IMR-90 (cell line): ENCODE results near the gene PTPRG.

Source experiments
- BHLHE40 ChIP-seq: fragments of 150-350 bp; IDR thresholded peaks from 2 replicates; pipeline ENCODE4 v1.6.1; 2016; ENCODE audit warnings: mild to moderate bottlenecking, low read depth, low read length
- CEBPB ChIP-seq: IDR thresholded peaks from 2 replicates; pipeline ENCODE4 v1.6.1; 2012; ENCODE audit warnings: low read depth, low read length, improper control_type of control experiment
- CHD1 ChIP-seq: IDR thresholded peaks from 2 replicates; pipeline ENCODE4 v1.6.1; 2012; ENCODE audit warnings: low read depth, low read length, improper control_type of control experiment
- CTCF ChIP-seq: conservative IDR thresholded peaks from 2 replicates; pipeline ENCODE4 v1.5.1; 2012; ENCODE audit warnings: mild to moderate bottlenecking, low read depth, low read length, improper control_type of control experiment
- ELK1 ChIP-seq: fragments of 150-350 bp; IDR thresholded peaks from 2 replicates; pipeline ENCODE4 v1.6.1; 2016; ENCODE audit warnings: low read depth, mild to moderate bottlenecking, low read length, moderate library complexity, borderline replicate concordance
- FOS ChIP-seq: fragments of 150-350 bp; IDR thresholded peaks from 2 replicates; pipeline ENCODE4 v1.6.1; 2016; ENCODE audit warnings: low read depth, low read length
- MAFK ChIP-seq: IDR thresholded peaks from 2 replicates; pipeline ENCODE4 v1.6.1; 2012; ENCODE audit warnings: low read depth, low read length, improper control_type of control experiment
- MAZ ChIP-seq: IDR thresholded peaks from 2 replicates; pipeline ENCODE4 v1.6.1; 2012; ENCODE audit warnings: low read depth, mild to moderate bottlenecking, low read length, improper control_type of control experiment, moderate library complexity, borderline replicate concordance
- MXI1 ChIP-seq: IDR thresholded peaks from 2 replicates; pipeline ENCODE4 v1.6.1; 2012; ENCODE audit warnings: low read depth, mild to moderate bottlenecking, low read length, moderate library complexity, borderline replicate concordance
- POLR2A ChIP-seq: IDR thresholded peaks from 2 replicates; pipeline ENCODE4 v1.6.1; 2012; ENCODE audit warnings: mild to moderate bottlenecking, low read depth, low read length
- RAD21 ChIP-seq: IDR thresholded peaks from 2 replicates; pipeline ENCODE4 v1.6.1; 2012; ENCODE audit warnings: low read length, improper control_type of control experiment
- RCOR1 ChIP-seq: IDR thresholded peaks from 2 replicates; pipeline ENCODE4 v1.6.1; 2012; ENCODE audit warnings: mild to moderate bottlenecking, low read length, improper control_type of control experiment; ENCODE audit not compliant: insufficient replicate concordance
- RFX5 ChIP-seq: IDR thresholded peaks from 2 replicates; pipeline ENCODE4 v1.8.0; 2012; ENCODE audit warnings: low read depth, mild to moderate bottlenecking, low read length, moderate library complexity
- USF2 ChIP-seq: fragments of 150-350 bp; IDR thresholded peaks from 2 replicates; pipeline ENCODE4 v1.6.1; 2017; ENCODE audit warnings: mild to moderate bottlenecking, antibody characterized with exemption, low read length, low read depth

- no peak for TF ChIP-seq CTCF
- TF ChIP-seq RCOR1, result no peak
- TF ChIP-seq POLR2A, result no peak
- TF ChIP-seq MXI1, result no peak
- TF ChIP-seq USF2, result no peak
- no peak for TF ChIP-seq RAD21
- no peak for TF ChIP-seq ELK1
- TF ChIP-seq CEBPB, result no peak
- TF ChIP-seq CHD1, result no peak
- TF ChIP-seq FOS, result no peak
- TF ChIP-seq MAFK, result no peak
- no peak for TF ChIP-seq MAZ
- TF ChIP-seq RFX5, result no peak
- no peak for TF ChIP-seq BHLHE40
Observed at GRCh38 chr3:61687663-61688306, 126.4 kb downstream of the PTPRG start.
